OCI-LY7 (cell line): ENCODE results near the gene INSM1. TPM values are rescaled to one million over a fixed set of nuclear protein-coding genes. Genes with fewer than 3 reads are reported as not detected.

Source experiments
- BruUV-seq: library from RNA; stranded (reverse); fragments of 400-500 nt; replicated peaks from 2 replicates; lab custom pipeline; 2021; lab: Mats Ljungman, UMichigan
- CTCF ChIA-PET: fragments of 300-600 bp; sonication (Branson Sonifier 250); formaldehyde crosslinking; loops from one replicate; lab custom pipeline; 2022; ENCODE audit warnings: antibody characterized with exemption; ENCODE audit not compliant: unreplicated experiment; lab: Charles Lee
- POLR2A ChIA-PET: fragments of 300-600 bp; sonication (Branson Sonifier 250); formaldehyde crosslinking; loops from one replicate; lab custom pipeline; 2022; ENCODE audit warnings: antibody characterized with exemption; lab: Charles Lee
- DNase-seq: peaks from one replicate; pipeline ENCODE4 v3.0.0-alpha.2; 2015; ENCODE audit warnings: low spot score
- H2AFZ ChIP-seq: fragments of 200-600 bp; sonication (generic), shearing (Covaris generic); 2 replicates; pipeline ENCODE4 v1.6.1; 2014; ENCODE audit warnings: mild to moderate bottlenecking, antibody characterized with exemption, low read length, moderate library complexity
- H3K27ac ChIP-seq: fragments of 200-600 bp; sonication (generic); 2 replicates; pipeline ENCODE4 v1.5.1; 2014; ENCODE audit warnings: mixed run types, low read depth, mild to moderate bottlenecking, moderate library complexity, low read length, inconsistent platforms; ENCODE audit not compliant: poor library complexity, severe bottlenecking
- H3K36me3 ChIP-seq: fragments of 200-600 bp; sonication (generic); 2 replicates; pipeline ENCODE4 v1.6.1; 2014; ENCODE audit warnings: mild to moderate bottlenecking, antibody characterized with exemption, low read length, moderate library complexity, mixed read lengths; ENCODE audit not compliant: insufficient read depth
- H3K4me1 ChIP-seq: fragments of 200-600 bp; sonication (generic); 2 replicates; pipeline ENCODE4 v1.5.1; 2014; ENCODE audit warnings: mild to moderate bottlenecking, low read length; ENCODE audit not compliant: insufficient read depth, poor library complexity, severe bottlenecking
- H3K4me2 ChIP-seq: fragments of 200-600 bp; sonication (generic); 2 replicates; pipeline ENCODE4 v1.6.1; 2014; ENCODE audit warnings: mild to moderate bottlenecking, low read length
- H3K4me3 ChIP-seq: fragments of 200-600 bp; sonication (generic); 2 replicates; pipeline ENCODE4 v1.5.1; 2014; ENCODE audit warnings: mild to moderate bottlenecking, low read depth, low read length; ENCODE audit not compliant: poor library complexity, severe bottlenecking
- H3K79me2 ChIP-seq: fragments of 200-600 bp; sonication (generic); 2 replicates; pipeline ENCODE4 v1.6.1; 2016; ENCODE audit warnings: low read depth, mild to moderate bottlenecking, low read length, moderate library complexity, mixed read lengths; ENCODE audit not compliant: insufficient read depth
- H3K9me2 ChIP-seq: fragments of 200-600 bp; sonication (generic); 2 replicates; pipeline ENCODE4 v1.6.1; 2016; ENCODE audit warnings: mild to moderate bottlenecking, low read length, mixed read lengths; ENCODE audit not compliant: insufficient read depth
- H3K9me3 ChIP-seq: fragments of 200-600 bp; sonication (generic); 2 replicates; pipeline ENCODE4 v1.6.1; 2014; ENCODE audit warnings: mild to moderate bottlenecking, mixed run types, low read length, mixed read lengths
- H4K20me1 ChIP-seq: fragments of 200-600 bp; sonication (generic); 2 replicates; pipeline ENCODE4 v1.6.1; 2014; ENCODE audit warnings: mild to moderate bottlenecking, antibody characterized with exemption, low read length, moderate library complexity, mixed read lengths; ENCODE audit not compliant: insufficient read depth
- CTCF ChIP-seq: fragments of 200-600 bp; sonication (generic); conservative IDR thresholded peaks from 2 replicates; pipeline ENCODE4 v1.5.1; 2014; ENCODE audit warnings: mild to moderate bottlenecking, antibody characterized with exemption, low read length, moderate library complexity, mixed read lengths
- EZH2phosphoT487 ChIP-seq: fragments of 200-600 bp; sonication (generic); IDR thresholded peaks from 2 replicates; pipeline ENCODE4 v1.6.1; 2018; ENCODE audit warnings: low read depth, borderline replicate concordance, mild to moderate bottlenecking, mixed run types, antibody characterized with exemption, low read length, moderate library complexity, mixed read lengths
- intact Hi-C: fragments of 100-400 bp; cut with micrococcal nuclease; formaldehyde crosslinking; loops from one replicate; pipeline ENCODE4 v1.10.0; 2022; ENCODE audit not compliant: unreplicated experiment
- total RNA-seq, 2 experiments: library from RNA; depleted of rRNA in 1 of 2; stranded (reverse); fragments of >200 nt in 1 of 2; shearing (Covaris generic) in 1 of 2; gene quantifications; 2 replicates each; pipeline ENCODE4 v1.2.3, GENCODE V29; 2014 to 2022

INSM1 gene
- total RNA-seq, 2 experiments from 2014 or later = not detected

- H3K9me2 ChIP-seq = no peaks in the 10 kb centered on the region
- no peaks in the 10 kb centered on the region for H3K9me3 ChIP-seq
- H3K4me3 ChIP-seq = no peak overlapping the region
- no peaks in the 10 kb centered on the region for H4K20me1 ChIP-seq
- POLR2A ChIA-PET = no interaction called here
- H2AFZ ChIP-seq = no peak overlapping the region
- CTCF ChIA-PET = no interaction called here
- no peak overlapping the region for H3K27ac ChIP-seq
- DNase-seq = no peak
- no peaks in the 10 kb centered on the region for H3K36me3 ChIP-seq
- intact Hi-C loops = no loop called here
- no peaks in the 10 kb centered on the region for H3K79me2 ChIP-seq
- no TSS peak for BruUV-seq
- TF ChIP-seq CTCF (no peak), EZH2phosphoT487 (no peak)
- no peaks in the 10 kb centered on the region for H3K4me1 ChIP-seq
- no peak overlapping the region for H3K4me2 ChIP-seq
Observed at GRCh38 chr20:20368418-20369249, 730 bp downstream of the INSM1 start.

- H3K9me3 ChIP-seq = no peaks in the 10 kb centered on the region
- H2AFZ ChIP-seq = no peak overlapping the region
- H4K20me1 ChIP-seq = no peaks in the 10 kb centered on the region
- no peaks in the 10 kb centered on the region for H3K79me2 ChIP-seq
- no TSS peak for BruUV-seq
- no peak overlapping the region for H3K4me2 ChIP-seq
- no peak overlapping the region for H3K27ac ChIP-seq
- no peak for DNase-seq
- no peak overlapping the region for H3K4me3 ChIP-seq
- H3K36me3 ChIP-seq = no peaks in the 10 kb centered on the region
- intact Hi-C loops = no loop called here
- ChIA-PET CTCF (no interaction called here), POLR2A (no interaction called here)
- no peak for TF ChIP-seq EZH2phosphoT487
- no peak for TF ChIP-seq CTCF
- no peaks in the 10 kb centered on the region for H3K9me2 ChIP-seq
- no peaks in the 10 kb centered on the region for H3K4me1 ChIP-seq
Observed at GRCh38 chr20:20369250-20370093, 1.6 kb downstream of the INSM1 start.

DNA sequence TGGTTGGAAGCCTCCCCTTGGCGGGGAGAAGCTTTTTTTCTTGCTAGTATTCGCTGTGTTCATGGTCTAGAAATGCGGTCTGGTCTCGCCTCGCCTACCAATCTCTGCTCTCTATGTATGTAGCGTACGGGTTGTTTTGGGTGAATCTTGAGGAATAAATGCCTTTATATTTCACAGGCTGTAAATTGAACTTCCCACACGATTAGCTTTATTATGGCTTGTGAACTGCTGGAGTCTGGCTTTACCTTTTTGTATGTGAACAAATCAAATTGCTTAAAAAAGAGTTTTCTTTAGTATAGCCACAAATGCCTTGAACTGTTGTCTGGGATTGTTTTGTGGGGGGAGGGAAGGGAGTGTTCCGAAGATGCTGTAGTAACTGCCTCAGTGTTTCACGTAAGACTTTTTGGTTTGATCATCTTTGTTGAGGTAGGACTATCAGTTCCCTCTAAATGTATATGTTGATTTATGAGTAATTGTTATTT, 2.2 kb downstream of the INSM1 start:
- no peak overlapping the region for H3K27ac ChIP-seq
- ChIA-PET CTCF (no interaction called here), POLR2A (no interaction called here)
- no peak for DNase-seq
- no peaks in the 10 kb centered on the region for H3K79me2 ChIP-seq
- intact Hi-C loops = no loop called here
- no TSS peak for BruUV-seq
- TF ChIP-seq CTCF = no peak
- TF ChIP-seq EZH2phosphoT487 = no peak
- no peaks in the 10 kb centered on the region for H3K4me1 ChIP-seq
- H4K20me1 ChIP-seq = no peaks in the 10 kb centered on the region
- H3K9me2 ChIP-seq = no peaks in the 10 kb centered on the region
- H3K4me2 ChIP-seq = no peak overlapping the region
- no peaks in the 10 kb centered on the region for H3K9me3 ChIP-seq
- no peak overlapping the region for H3K4me3 ChIP-seq
- H3K36me3 ChIP-seq = no peaks in the 10 kb centered on the region
- H2AFZ ChIP-seq = no peak overlapping the region
